Endothelial cell (in vitro differentiated cells): ENCODE results near the gene ANK2. TPM values are rescaled to one million over a fixed set of nuclear protein-coding genes. Genes with fewer than 3 reads are reported as not detected.

Experiments
- DNase-seq: peaks from one replicate; pipeline ENCODE4 v3.0.0; 2021; ENCODE audit warnings: low spot score
- H3K27ac Mint-ChIP-seq: one replicate; pipeline ENCODE4 v1.8.0; 2021; ENCODE audit warnings: mixed read lengths, inconsistent platforms; ENCODE audit not compliant: unreplicated experiment
- H3K27me3 Mint-ChIP-seq: one replicate; pipeline ENCODE4 v1.8.0; 2021; ENCODE audit warnings: mild to moderate bottlenecking, moderate library complexity, mixed read lengths, inconsistent platforms; ENCODE audit not compliant: unreplicated experiment
- H3K36me3 Mint-ChIP-seq: one replicate; pipeline ENCODE4 v1.8.0; 2021; ENCODE audit warnings: mild to moderate bottlenecking, low read depth, mixed read lengths, inconsistent platforms; ENCODE audit not compliant: unreplicated experiment
- H3K4me1 Mint-ChIP-seq: one replicate; pipeline ENCODE4 v1.8.0; 2021; ENCODE audit warnings: mild to moderate bottlenecking, mixed read lengths, inconsistent platforms; ENCODE audit not compliant: unreplicated experiment
- H3K4me3 Mint-ChIP-seq: one replicate; pipeline ENCODE4 v1.8.0; 2021; ENCODE audit warnings: mild to moderate bottlenecking, mixed read lengths, inconsistent platforms; ENCODE audit not compliant: unreplicated experiment
- H3K9me3 Mint-ChIP-seq: one replicate; pipeline ENCODE4 v1.8.0; 2021; ENCODE audit warnings: mixed read lengths, inconsistent platforms; ENCODE audit not compliant: unreplicated experiment
- CTCF ChIP-seq: fragments of 200-600 bp; sonication (generic); IDR thresholded peaks from one replicate; pipeline ENCODE4 v1.5.0; 2021; ENCODE audit warnings: antibody characterized with exemption; ENCODE audit not compliant: unreplicated experiment
- total RNA-seq: library from RNA; stranded (reverse); fragmentation: NEBNext Ultra II Directional; extraction: Animal tissue kit (Norgen Biotek cat#: 25700); gene quantifications from one replicate; pipeline ENCODE4 v1.2.1, GENCODE V29; 2021; ENCODE audit not compliant: unreplicated experiment

The ANK2 gene
- total RNA-seq, 1 donor from 2014 or later: 47.2 TPM

DNA sequence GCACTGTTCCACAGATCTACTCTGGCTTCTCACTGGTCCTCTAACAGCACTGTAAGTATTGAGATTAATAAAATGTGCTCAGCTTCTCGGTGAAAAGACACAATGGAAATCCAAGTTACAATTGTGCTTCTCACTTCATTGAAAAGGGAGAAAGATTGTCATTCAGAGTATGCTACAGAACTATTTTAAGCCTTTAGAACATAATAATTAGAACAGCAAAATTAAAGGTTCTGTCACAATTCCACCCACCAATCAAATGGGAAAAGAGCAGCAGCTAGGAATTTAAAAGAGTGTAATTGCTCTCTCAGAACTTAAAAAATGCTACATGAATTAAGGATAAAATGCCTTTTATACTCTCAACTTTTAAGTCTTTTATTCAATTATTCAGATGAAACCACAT, 329.4 kb downstream of the ANK2 start:
- H3K27me3 Mint-ChIP-seq: no peaks in the 10 kb centered on the region
- DNase-seq: no peak
- no peaks in the 10 kb centered on the region for H3K4me1 Mint-ChIP-seq
- no peak for TF ChIP-seq CTCF
- H3K27ac Mint-ChIP-seq: no peak overlapping the region
- peaks cover 5% of the 10 kb centered on the region for H3K36me3 Mint-ChIP-seq
- H3K4me3 Mint-ChIP-seq: no peak overlapping the region
- H3K9me3 Mint-ChIP-seq: no peaks in the 10 kb centered on the region

- Mint-ChIP-seq H3K27ac (no peak overlapping the region), H3K4me3 (no peak overlapping the region), H3K36me3 (peaks cover 8% of the 10 kb centered on the region), H3K27me3 (no peaks in the 10 kb centered on the region), H3K9me3 (no peaks in the 10 kb centered on the region), H3K4me1 (no peaks in the 10 kb centered on the region)
- TF ChIP-seq CTCF: no peak
- DNase-seq: no peak
These were observed 333.3 kb downstream of the ANK2 start for GRCh38 chr4:113382704-113383103.

DNA sequence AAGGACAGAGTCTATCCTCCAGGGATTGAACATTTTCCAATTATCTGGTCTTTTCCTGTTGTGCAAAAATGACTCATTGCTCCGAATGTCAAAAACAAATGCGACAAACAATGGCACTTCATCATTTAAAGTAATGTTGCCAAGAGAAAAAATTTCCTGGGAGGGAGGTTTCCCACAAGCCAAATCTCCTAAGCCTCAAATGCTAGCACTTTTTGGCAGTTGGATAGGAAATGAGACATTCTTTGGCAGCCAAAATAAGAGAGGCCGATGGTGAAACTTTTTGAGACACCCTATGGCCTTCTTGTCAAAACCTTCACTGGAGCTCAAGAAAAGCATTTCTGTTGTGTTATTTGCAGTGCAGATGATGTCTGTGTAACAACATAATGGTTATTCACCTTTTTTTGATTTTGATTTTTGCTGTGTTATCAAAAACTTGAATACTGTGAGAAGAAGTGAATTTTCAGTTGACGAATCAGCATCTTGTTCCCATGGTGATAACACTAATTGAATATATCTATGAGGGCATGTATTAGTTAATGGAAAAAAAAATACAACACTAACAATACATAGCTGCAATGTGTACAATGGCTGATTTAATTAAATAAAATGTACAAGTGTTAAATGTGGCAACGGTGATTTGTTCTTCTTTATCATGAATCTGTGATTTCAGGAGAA, 333.8 kb downstream of the ANK2 start:
- Mint-ChIP-seq H3K4me3 (no peak overlapping the region), H3K27me3 (no peaks in the 10 kb centered on the region), H3K27ac (no peak overlapping the region), H3K9me3 (no peaks in the 10 kb centered on the region), H3K36me3 (peaks cover 8% of the 10 kb centered on the region), H3K4me1 (no peaks in the 10 kb centered on the region)
- DNase-seq: no peak
- no peak for TF ChIP-seq CTCF

- Mint-ChIP-seq H3K9me3 (no peaks in the 10 kb centered on the region), H3K27ac (no peak overlapping the region), H3K36me3 (peaks cover 12% of the 10 kb centered on the region), H3K4me3 (no peak overlapping the region), H3K4me1 (no peaks in the 10 kb centered on the region), H3K27me3 (no peaks in the 10 kb centered on the region)
- DNase-seq: no peak
- TF ChIP-seq CTCF: no peak
These were observed 335.1 kb downstream of the ANK2 start for GRCh38 chr4:113384600-113384999.

DNA sequence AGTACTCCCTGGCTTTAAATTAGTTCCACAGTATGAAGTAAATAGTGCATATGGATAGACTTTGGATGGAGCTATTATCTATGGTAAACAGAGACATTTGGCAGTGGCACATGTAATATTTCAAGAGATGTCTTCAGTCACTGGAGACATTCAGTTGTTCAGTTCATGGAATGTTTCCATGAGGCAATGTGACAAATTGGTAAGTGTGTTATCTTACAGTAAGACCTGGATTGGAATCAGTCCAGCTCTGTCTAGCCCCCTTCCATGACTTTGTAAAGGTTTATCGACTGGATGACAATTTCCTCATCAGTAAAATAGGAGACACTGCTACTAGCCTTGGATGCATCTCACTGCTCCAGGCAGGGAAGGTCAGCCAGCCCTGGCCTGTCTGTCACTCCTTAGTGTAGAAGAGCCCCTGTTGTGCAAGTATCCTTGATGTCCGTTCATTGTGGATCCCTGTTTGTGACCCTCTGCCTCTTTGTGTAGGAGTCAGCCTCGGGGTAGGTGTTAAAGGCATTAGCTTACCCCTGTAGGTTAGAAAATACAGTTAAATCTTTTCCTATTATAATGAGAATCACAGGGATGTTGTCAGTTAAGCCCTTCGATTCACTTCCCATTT, 335.9 kb downstream of the ANK2 start:
- no peak for TF ChIP-seq CTCF
- H3K36me3 Mint-ChIP-seq: peaks cover 12% of the 10 kb centered on the region
- H3K9me3 Mint-ChIP-seq: no peaks in the 10 kb centered on the region
- no peak overlapping the region for H3K4me3 Mint-ChIP-seq
- H3K27ac Mint-ChIP-seq: no peak overlapping the region
- H3K27me3 Mint-ChIP-seq: no peaks in the 10 kb centered on the region
- no peaks in the 10 kb centered on the region for H3K4me1 Mint-ChIP-seq
- no peak for DNase-seq
